Stimulated activated CD4-positive, alpha-beta T cell treated with anti-CD3 and anti-CD28 coated beads, Interleukin-4, amount 100 ng/mL, for 24 hours (primary cell): ENCODE data around the gene ZKSCAN5.
"Not testable (repeated sequence)": the region's sequence is repeated elsewhere in the genome, so short reads cannot be mapped to it uniquely, and the experiment has no call there.

Source experiments
- DNase-seq: peaks from one replicate; pipeline ENCODE4 v3.0.0-alpha.2; 2020

Gene ZKSCAN5

DNA sequence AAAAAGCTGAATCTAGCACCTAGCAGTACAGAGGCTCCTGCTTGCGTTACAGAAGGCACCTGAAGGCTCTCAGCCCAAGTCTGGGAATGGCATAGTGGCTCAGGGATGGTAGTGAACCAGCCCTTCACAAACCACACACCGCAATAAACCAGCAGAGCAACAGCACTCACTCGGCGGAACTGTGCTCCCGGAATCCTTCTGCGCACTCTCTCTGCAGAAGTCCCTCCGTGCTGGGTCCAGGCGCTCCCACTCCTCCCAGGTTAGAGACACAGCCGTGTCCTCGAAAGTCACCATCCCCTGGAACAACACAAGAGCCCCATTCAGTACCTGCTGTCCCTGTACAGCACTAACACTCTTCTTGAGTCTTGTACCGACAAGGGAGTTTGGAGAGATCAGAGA lies 5.9 kb upstream of the ZKSCAN5 start:
- no peak for DNase-seq

DNA sequence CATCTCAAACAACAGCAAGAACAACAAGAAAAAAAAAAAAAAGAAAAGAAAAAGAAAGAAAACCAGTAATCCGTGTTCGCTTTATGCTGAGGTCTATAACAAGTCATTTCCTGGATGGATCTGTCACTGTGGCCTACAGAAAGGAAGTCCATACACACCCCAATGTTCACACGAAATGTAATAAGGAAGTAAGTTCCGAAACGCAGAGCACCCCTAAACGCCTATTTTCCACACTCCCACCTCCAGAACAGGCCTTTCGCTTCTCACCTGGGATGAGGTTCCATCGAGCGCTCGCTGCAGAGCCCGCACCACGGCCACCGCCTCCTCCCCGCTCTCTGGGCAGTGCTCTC lies 5.1 kb upstream of the ZKSCAN5 start:
- DNase-seq, result peak; percentile 12

DNA sequence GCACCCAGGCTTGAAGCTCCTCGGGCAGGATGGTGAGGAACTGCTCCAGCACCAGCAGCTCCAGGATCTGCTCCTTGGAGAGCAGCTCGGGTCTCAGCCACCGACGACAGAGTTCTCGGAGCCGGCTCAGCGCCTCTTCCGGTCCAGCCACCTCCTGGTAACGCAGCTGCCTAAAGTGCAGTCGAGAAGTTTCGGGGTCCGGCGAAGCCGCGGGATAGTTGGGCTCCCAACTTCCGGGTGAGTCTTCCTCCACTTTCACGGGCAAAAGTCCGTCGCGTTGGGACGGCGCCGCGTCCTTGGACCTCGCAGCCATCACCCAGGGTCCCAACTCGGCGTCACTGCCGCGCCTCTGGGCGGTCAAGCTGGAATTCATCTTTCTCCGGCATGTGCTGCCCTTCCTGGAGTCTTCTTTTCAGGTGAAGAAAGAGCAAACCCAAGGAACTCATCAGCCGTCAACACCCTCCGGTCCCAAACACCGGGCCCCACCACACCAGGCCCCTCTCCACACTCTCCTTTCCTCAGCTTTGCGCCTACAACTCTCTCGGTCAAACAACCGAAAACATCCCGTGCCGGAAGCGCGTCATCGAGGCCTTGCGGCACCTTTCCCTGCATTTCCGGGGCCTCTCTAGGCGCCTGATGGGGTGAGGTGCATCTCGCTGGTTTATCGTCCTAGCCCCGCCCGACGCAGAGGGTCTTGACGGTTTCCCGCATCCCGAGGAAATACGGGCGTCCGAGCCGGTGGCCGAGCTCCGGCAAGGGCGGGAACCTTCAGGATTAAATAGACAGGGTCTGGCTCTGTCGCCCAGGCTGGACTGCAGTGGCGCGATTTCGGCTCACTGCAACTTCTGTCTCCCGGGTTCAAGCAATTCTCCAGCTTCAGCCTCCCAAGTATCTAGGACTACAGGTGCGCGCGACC lies 4.5 kb upstream of the ZKSCAN5 start, which contains the start of gene ZNF394:
Gene ZNF394, minus strand, starts transcription at position 561 of the 916 bp plus-strand sequence. Its CDS starts 188 bp downstream, at position 373.
- peak; percentile 91 for DNase-seq

DNA sequence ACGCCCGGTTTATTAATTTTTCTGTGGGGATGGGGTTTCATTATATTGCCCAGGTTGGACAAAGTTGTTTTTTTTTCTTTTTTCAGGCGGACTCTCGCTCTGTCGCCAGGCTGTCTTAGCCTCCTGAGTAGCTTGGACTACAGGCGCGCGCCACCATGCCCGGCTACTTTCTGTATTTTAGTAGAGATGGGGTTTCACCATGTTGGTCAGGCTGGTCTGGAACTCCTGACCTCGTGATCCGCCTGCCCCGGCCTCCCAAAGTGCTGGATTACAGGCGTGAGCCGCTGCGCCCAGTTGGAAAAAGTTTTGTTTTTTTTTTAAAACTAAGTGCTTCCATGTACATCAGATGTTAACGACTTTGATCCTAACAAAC lies 3.8 kb upstream of the ZKSCAN5 start:
- no peak for DNase-seq

DNA sequence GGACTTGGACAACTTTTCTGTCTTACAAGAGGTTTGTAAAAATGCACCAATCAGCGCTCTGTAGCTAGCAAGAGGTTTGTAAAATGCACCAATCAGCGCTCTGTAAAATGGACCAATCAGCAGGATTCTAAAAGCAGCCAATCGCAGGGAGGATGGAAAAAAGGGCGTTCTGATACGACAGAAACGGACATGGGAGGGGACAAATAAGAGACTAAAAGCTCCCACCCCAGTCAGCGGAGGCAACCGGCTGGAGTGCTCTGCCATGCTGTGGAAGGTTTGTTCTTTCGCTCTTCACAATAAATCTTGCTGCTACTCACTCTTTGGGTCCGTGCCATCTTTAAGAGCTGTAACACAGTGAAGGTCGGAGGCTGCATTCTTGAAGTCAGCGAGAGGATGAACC lies 3.2 kb upstream of the ZKSCAN5 start:
- not testable (repeated sequence) for DNase-seq

DNA sequence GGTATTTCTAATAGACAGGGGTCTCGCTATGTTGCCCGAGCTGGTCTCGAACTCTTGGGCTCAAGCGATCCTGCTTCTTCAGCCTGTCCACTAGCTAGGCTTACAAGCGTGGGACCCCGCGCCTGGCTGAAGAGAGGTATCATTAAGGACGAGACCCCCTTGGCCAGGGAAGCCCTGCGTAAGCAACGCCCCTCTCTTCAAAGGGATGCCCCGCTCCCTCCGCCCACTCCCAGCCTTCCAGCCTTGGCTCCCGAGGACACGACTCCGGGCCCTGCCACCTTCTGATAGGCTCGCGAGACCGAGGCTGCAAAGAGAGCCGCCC lies 220 bp upstream of the ZKSCAN5 start:
- no peak for DNase-seq

DNA sequence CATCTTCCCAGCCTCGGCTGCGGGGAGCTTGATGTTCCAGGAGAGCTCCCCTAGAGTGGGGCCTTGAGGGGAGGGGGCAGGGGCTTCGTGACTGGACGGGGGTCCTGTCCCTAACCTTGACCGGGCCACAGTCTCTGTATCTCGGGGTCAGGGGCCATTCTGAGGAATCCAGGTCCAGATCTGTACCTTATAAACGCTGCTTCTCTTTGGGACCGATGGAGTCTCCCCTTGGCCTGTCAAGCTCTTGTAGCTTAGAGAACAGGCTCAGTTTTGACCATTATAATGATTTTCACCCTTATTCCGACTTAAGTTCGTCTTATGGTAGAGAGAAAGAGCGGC lies 831 bp downstream of the ZKSCAN5 start:
- DNase-seq, result no peak

DNA sequence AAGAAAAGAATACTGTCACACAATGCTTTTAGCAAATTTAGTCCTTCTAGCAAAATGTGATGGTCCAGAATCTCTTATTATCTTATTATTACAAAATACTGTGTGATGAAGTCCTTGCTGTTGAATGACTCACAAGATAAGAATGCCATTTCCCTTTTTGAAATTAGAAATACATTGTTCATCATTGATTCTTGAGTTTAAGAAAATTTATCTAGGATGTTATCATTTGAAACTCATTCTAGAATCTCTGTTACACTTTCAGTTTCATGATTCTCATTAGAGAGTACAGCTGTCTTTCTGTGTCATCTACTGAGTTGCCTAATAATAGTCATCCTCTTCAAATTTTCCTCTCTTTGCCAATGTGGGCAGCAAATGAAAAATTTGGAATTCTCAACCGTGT lies 9.6 kb downstream of the ZKSCAN5 start:
- DNase-seq, result no peak

DNA sequence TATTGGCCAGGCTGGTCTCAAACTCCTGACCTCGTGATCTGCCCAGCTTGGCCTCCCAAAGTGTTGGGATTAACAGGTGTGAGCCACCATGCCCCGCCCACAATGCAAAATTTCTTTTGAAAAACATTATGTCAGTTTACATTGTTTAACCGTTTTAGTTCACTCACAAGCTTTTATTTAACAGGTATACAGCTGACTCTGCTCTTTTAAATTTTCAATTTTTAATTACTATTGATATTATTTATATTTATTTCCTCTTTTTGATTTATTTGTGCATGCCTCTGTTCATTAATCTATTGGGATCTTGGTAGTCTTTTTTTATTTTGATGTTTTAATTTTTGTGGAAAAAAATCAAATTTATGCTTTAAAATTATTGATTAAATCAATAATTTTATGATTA lies 16.9 kb downstream of the ZKSCAN5 start:
- no peak for DNase-seq

DNA sequence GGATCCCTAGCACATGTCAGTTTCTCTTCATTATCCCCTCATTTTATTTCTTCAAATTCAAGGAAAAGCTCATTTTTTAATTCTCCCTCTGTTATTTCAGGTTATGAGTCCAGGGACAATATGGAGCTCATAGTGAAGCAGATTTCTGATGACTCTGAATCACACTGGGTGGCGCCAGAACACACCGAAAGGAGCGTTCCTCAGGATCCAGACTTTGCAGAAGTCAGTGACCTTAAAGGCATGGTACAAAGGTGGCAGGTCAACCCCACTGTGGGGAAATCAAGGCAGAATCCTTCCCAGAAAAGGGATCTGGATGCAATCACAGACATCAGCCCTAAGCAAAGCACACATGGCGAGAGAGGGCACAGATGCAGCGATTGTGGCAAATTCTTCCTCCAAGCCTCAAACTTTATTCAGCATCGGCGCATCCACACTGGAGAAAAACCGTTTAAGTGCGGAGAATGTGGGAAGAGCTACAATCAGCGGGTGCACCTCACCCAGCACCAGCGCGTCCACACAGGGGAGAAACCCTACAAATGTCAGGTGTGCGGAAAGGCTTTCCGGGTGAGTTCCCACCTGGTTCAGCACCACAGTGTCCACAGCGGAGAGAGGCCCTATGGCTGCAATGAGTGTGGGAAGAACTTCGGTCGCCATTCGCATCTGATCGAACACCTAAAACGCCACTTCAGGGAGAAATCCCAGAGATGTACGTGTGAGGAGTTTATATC lies 21.4 kb downstream of the ZKSCAN5 start:
- peak; percentile 14 for DNase-seq

DNA sequence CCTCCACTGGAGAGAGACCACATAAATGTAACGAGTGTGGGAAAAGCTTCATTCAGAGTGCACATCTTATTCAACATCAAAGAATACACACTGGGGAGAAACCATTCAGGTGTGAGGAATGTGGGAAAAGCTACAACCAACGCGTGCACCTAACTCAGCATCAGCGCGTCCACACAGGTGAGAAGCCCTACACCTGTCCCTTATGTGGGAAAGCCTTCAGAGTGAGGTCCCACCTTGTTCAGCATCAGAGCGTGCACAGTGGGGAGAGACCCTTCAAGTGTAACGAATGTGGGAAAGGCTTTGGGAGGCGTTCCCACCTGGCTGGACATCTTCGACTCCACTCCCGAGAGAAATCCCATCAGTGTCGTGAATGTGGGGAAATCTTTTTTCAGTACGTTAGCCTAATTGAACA lies 26.9 kb downstream of the ZKSCAN5 start:
- DNase-seq, result no peak

DNA sequence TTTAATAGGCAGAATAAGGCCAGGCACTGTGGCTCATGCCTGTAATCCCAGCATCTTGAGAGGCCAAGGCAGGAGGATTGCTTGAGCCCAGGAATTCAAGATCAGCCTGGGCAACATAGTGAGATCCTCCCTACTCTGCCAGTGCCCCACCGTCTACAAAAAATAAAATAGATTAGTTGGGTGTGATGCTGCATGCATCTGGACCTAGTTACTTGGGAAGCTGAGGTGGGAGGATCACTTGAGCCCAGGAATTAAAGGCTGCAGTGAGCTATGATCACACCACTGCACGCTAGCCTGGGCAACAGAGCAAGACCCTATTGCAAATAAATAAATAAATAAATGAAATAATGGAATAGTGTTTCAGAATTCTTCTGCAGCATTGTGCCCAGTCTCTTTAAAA lies 31.2 kb downstream of the ZKSCAN5 start:
- no peak for DNase-seq

DNA sequence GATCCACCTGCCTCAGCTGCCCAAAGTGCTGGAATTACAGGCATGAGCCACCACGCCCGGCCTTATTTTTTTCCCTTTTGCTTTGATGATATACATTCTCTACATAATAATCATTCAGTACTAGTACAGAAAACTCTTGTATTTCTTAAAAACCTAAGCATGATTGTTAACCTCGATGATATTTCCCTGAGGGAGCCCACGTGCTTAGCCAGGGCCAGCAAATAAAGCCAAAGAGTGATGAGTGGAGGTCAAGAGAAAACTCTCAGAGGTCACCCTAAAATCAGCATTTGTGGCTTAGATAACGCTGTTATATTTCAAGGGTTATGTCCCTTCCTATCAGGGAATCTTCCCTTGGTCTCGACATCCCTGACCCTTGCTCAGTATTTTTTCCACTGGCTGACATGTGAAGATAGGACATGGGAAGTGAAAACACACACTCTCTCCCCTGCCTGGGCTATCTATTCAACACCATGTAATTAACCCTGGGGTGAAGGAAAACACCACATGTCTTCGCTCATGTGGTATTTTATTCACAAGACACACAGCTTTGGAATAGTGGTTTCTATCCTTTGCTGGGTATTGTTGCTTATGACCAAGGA lies 34.9 kb downstream of the ZKSCAN5 start:
- DNase-seq, result no peak

DNA sequence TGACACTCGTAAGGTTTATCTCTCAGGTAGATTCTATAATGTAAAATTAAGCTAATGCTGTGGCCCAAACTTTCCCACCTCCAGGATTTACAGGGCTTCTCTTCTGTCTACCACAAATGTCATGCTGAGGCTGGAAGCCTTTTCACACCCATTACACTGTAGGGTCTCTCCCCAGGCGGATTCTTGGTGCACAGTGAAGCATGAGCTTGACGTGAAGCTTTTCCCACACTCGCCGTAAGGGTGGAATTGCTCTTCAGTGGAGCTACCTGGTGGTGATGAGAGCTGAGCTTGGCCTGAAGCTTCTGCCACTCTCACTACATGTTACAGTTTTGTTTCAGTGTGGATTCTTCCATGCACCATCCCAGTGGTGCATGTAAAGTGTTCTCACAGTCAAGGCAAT lies 36.1 kb downstream of the ZKSCAN5 start:
- no peak for DNase-seq

DNA sequence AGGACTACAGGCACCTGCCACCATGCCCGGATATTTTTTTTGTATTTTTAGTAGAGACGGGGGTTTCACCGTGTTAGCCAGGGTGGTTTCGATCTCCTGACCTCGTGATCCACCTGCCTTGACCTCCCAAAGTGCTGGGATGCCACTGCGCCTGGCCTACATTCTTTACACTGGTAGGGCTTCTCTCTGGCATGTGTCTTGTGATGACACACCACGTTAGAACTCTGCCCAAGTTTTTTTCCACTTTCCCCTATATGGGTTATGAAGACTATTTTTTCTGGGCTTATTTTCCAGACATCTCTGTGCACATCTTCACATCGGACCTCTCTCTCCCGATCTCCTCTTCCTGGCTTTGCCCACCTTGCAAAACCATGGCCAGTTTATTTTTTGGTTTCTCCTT lies 36.8 kb downstream of the ZKSCAN5 start:
- DNase-seq, result no peak

DNA sequence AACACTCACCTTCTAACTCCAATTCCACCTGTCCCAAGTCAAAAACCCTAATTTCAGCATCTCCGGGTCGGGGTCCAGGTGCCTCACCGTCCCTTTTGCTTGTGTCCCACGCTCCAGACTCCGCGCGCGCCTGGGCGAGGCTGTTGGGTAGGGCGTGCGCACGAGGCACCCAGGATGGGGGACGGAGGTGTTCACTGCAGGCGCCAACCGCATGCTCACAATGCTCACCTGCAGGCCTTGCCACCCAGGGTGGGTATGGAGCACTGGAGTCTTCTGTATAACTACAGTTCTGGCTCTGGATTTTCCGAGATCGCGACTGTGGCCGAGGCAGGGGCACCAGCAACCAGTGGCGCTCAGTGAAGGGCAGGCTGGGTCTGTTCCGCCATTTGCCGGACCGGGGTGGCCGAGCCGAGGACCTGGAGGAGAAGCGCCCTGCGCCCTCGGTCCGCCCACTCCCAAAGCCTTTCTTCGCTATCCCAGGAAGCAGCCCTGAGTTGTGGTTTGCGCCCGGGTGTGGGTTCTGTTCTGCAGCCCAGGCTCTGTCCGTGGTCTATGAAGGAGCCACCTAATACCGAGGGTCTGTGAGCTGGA lies 38.7 kb downstream of the ZKSCAN5 start:
- no peak for DNase-seq

DNA sequence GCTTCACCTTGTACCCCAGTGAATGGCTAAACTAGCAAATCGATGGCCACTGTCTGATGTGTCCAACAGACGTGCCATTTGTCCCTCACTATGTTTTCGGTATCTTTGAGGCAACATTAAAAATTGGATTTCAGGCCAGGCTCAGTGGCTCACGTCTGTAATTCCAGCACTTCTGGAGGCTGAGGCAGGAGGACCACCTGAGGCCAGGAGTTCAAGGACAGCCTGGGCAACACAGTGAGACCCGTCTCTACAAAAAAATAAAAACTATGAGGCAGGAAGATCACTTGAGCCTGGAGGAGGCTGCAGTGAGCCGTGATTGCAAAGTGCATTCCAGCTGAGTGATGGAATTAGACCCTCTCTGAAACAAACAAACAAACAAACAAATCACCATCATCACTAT lies 39.5 kb downstream of the ZKSCAN5 start:
- DNase-seq, result no peak

DNA sequence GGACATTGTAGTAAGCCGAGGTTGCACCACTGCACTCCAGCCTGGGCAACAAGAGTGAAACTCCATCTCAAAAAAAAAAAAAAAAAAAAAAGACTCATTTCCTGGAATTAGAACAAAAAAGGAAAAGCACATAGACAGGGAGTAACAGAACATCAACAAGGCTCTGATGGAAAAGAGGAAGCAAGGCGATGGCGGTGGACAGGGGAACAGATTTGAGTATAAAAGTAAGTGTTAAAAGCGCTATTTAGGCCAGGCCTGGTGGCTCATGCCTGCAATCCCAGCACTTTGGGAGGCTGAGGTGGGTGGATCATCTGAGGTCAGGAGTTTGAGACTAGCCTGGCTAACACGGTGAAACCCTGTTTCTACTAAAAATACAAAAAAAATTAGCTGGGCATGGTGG lies 40.8 kb downstream of the ZKSCAN5 start:
- not testable (repeated sequence) for DNase-seq

DNA sequence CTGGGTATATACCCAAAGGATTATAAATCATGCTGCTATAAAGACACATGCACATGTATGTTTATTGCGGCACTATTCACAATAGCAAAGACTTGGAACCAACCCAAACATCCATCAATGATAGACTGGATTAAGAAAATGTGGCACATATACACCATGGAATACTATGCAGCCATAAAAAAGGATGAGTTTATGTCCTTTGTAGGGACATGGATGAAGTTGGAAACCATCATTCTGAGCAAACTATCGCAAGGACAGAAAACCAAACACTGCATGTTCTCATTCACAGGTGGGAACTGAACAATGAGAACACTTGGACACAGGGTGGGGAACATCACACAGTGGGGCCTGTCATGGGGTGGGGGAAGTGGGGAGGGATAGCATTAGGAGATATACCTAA lies 45.1 kb downstream of the ZKSCAN5 start:
- not testable (repeated sequence) for DNase-seq

DNA sequence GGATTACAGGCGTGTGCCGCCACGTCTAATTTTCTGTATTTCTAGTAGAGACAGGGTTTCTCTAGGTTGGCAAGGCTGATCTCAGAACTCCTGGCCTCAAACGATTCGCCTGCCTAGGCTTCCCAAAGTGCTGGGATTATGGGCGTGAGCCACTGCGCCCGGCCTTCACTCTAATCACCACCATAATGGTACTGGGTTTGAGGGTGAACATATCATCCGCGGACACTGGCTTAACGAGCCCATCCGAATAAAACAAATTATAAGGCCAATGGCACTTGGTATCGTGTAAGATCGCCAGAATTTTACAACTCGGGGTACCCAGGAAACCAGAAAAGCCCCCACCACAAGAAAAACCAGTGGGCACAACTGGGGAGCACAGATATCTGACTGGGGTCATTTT lies 46.9 kb downstream of the ZKSCAN5 start:
- DNase-seq, result no peak

DNA sequence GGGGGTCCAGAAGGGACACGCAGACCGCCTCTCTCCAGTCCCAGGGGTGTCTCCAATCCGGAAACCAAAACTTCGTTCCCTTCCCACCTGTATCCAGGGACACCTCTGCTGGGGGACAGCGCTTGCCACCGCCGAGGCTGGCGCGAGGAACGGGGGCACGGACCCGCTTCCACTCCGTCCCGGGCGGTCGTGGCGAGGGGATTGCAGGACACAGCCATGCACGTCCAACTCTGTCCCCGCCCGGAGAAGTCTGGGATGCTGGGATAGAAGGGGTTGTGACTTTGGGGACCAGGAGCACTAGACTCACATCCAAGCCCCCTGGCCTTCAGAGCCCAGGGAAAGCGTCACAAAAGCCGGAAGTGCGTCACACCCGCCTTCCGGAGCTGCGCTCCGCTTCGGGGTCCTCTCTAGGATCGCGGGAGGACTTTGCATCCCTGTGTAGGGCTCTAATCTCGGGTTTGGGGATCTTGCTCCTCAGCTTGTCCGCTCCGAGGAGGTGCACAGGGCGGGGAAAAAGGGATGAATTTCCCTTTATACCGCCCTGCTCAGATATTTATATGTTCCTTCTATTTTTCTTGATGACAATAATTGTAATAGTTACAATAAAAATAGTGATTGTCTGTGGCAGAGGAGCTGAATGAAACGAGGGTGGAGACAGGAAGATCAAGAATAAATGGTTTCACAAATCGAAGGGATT lies 47.5 kb downstream of the ZKSCAN5 start, which contains the start of gene FAM200A:
Gene FAM200A, minus strand, starts transcription at position 348 of the 697 bp plus-strand sequence. CDS start 3,707 bp downstream, outside the sequence.
- peak; percentile 85 for DNase-seq

DNA sequence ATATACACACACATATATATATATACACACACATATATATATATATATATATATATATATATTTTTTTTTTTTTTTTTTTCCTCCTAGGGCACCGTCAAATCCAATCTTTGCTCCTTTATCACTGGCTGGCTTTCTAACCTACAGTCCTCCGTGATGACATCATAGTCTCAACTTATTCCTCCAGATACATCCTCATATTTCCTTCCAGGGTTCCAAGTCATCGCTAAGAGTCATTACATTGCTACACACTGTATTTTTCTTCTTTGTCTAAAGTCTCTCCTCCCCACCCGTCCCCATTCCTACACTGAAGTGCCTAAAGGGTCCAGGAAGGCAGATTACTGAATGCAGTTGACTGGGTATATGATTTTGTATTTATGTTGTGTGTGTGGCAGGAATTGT lies 48.6 kb downstream of the ZKSCAN5 start:
- no peak for DNase-seq

DNA sequence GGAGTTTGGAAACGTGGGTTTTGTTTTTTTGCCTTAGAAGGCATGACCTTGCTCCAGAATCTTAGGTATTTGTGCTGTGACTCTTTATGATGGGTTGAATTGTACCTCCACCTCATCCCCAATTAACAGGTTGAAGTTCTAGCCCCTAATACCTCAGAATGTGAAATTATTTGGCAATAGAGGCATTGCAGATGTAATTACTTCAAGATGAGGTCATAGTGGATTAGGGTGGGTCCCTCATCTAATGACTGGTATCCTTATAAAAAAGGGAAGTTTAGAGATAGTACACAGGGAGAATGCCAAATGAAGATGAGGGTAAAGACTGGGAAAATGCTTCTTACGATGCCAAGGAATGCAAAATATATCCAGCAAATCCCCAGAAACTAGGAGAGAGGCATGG lies 50.5 kb downstream of the ZKSCAN5 start:
- no peak for DNase-seq
